KMS-11 (cell line): Measurements from ENCODE around the gene DAAM1.

Experiments used
- H2AFZ ChIP-seq: fragments of 200-600 bp; sonication (generic); 2 replicates; pipeline ENCODE4 v1.6.1; 2016; ENCODE audit warnings: antibody characterized with exemption, mixed run types, low read depth
- H3K27ac ChIP-seq: fragments of 200-600 bp; sonication (generic); 2 replicates; pipeline ENCODE4 v1.6.1; 2016; ENCODE audit warnings: mild to moderate bottlenecking, mixed run types
- H3K27me3 ChIP-seq: fragments of 200-600 bp; sonication (generic); 2 replicates; pipeline ENCODE4 v1.6.1; 2017; ENCODE audit warnings: mild to moderate bottlenecking, low read depth, mixed run types, moderate library complexity; ENCODE audit not compliant: insufficient read depth
- H3K36me3 ChIP-seq: fragments of 200-600 bp; sonication (generic); 2 replicates; pipeline ENCODE4 v1.6.1; 2017; ENCODE audit warnings: mild to moderate bottlenecking, mixed run types; ENCODE audit not compliant: insufficient read depth
- H3K4me1 ChIP-seq: fragments of 200-600 bp; sonication (generic); 2 replicates; pipeline ENCODE4 v1.6.1; 2016; ENCODE audit warnings: mild to moderate bottlenecking, low read depth, mixed run types; ENCODE audit not compliant: poor library complexity, severe bottlenecking
- H3K4me2 ChIP-seq: fragments of 200-600 bp; sonication (generic); 2 replicates; pipeline ENCODE4 v1.7.0; 2016; ENCODE audit warnings: mild to moderate bottlenecking, mixed run types
- H3K4me3 ChIP-seq: fragments of 200-600 bp; sonication (generic); IDR thresholded peaks from 2 replicates; pipeline ENCODE4 v1.6.1; 2017; ENCODE audit warnings: low read depth, low read length, mixed read lengths; ENCODE audit not compliant: insufficient read depth
- H3K79me2 ChIP-seq: fragments of 200-600 bp; sonication (generic); 2 replicates; pipeline ENCODE4 v1.6.1; 2016; ENCODE audit warnings: low read depth, mixed run types; ENCODE audit not compliant: insufficient read depth
- H3K9ac ChIP-seq: fragments of 200-600 bp; sonication (generic); 2 replicates; pipeline ENCODE4 v1.6.1; 2016; ENCODE audit warnings: mild to moderate bottlenecking, mixed run types
- H4K20me1 ChIP-seq: fragments of 200-600 bp; sonication (generic); 2 replicates; pipeline ENCODE4 v1.6.1; 2016; ENCODE audit warnings: mild to moderate bottlenecking, mixed run types; ENCODE audit not compliant: insufficient read depth
- CTCF ChIP-seq: fragments of 200-600 bp; sonication (generic); conservative IDR thresholded peaks from 2 replicates; pipeline ENCODE4 v1.6.1; 2017; ENCODE audit warnings: low read depth, mild to moderate bottlenecking, antibody characterized with exemption, low read length, moderate library complexity, mixed read lengths

DAAM1 gene

GRCh38 chr14:59299731-59300130 lies 111.3 kb downstream of the DAAM1 start:
- Histone ChIP-seq H3K9ac (no peak overlapping the region), H3K79me2 (no peaks in the 10 kb centered on the region), H3K4me3 (no peak overlapping the region), H3K36me3 (no peaks in the 10 kb centered on the region), H3K27me3 (no peaks in the 10 kb centered on the region), H4K20me1 (no peaks in the 10 kb centered on the region), H3K4me1 (peaks cover 61% of the 10 kb centered on the region), H2AFZ (no peak overlapping the region), H3K27ac (no peak overlapping the region), H3K4me2 (no peak overlapping the region)
- no peak for TF ChIP-seq CTCF

- peak overlapping the region; percentile 78 for H3K4me2 ChIP-seq
- peak overlapping the region; percentile 79 for H2AFZ ChIP-seq
- no peaks in the 10 kb centered on the region for H3K79me2 ChIP-seq
- H4K20me1 ChIP-seq, result no peaks in the 10 kb centered on the region
- H3K4me1 ChIP-seq, result peaks cover 58% of the 10 kb centered on the region
- no peak for TF ChIP-seq CTCF
- no peaks in the 10 kb centered on the region for H3K27me3 ChIP-seq
- peak overlapping the region; percentile 62 for H3K27ac ChIP-seq
- no peak overlapping the region for H3K4me3 ChIP-seq
- H3K9ac ChIP-seq, result peak overlapping the region; percentile 30; the same call in 1 of the 2 replicates
- no peaks in the 10 kb centered on the region for H3K36me3 ChIP-seq
Observed at GRCh38 chr14:59301354-59301753, 112.9 kb downstream of the DAAM1 start.

- Histone ChIP-seq H4K20me1 (no peaks in the 10 kb centered on the region), H3K4me1 (peaks cover 48% of the 10 kb centered on the region), H3K36me3 (no peaks in the 10 kb centered on the region), H3K9ac (no peak overlapping the region), H3K4me3 (no peak overlapping the region), H3K79me2 (no peaks in the 10 kb centered on the region), H3K4me2 (peak overlapping the region; percentile 78; the same call in 1 of the 2 replicates), H3K27ac (no peak overlapping the region), H2AFZ (peak overlapping the region; percentile 79; the same call in 1 of the 2 replicates), H3K27me3 (no peaks in the 10 kb centered on the region)
- TF ChIP-seq CTCF, result no peak
Observed at GRCh38 chr14:59302313-59302712, 113.8 kb downstream of the DAAM1 start.

GRCh38 chr14:59303216-59303615 lies 114.7 kb downstream of the DAAM1 start:
- no peak overlapping the region for H3K4me3 ChIP-seq
- H3K27ac ChIP-seq, result no peak overlapping the region
- H3K4me1 ChIP-seq, result peaks cover 39% of the 10 kb centered on the region
- H3K4me2 ChIP-seq, result no peak overlapping the region
- H3K36me3 ChIP-seq, result no peaks in the 10 kb centered on the region
- H4K20me1 ChIP-seq, result no peaks in the 10 kb centered on the region
- no peaks in the 10 kb centered on the region for H3K79me2 ChIP-seq
- H2AFZ ChIP-seq, result no peak overlapping the region
- no peaks in the 10 kb centered on the region for H3K27me3 ChIP-seq
- no peak overlapping the region for H3K9ac ChIP-seq
- TF ChIP-seq CTCF, result no peak
